Esophagus muscularis mucosa (tissue), 4 donors: Measurements from ENCODE around the gene PRKCE. TPM values are rescaled to one million over a fixed set of nuclear protein-coding genes. Genes with fewer than 3 reads are reported as not detected.
A peak's percentile ranks its signal among the peaks of the same experiment; 100 is the strongest.

Experiments
- DNase-seq: peaks from one replicate; pipeline ENCODE4 v3.0.0-alpha.2; 2017; ENCODE audit errors: extremely low spot score
- H3K27ac ChIP-seq, 4 donors: fragments of 200-600 bp; sonication (generic); replicated peaks in 1 of 4; 1 replicate in 3 of 4; 2 replicates in 1 of 4; pipeline ENCODE4 v1.5.1; 2016 to 2019; ENCODE audit warnings: mild to moderate bottlenecking in 1 of 4
- H3K27me3 ChIP-seq, 4 donors: fragments of 200-600 bp; sonication (generic); one replicate each; pipeline versions ENCODE4 v1.5.1 to v1.6.0; 2016 to 2019
- H3K36me3 ChIP-seq, 4 donors: fragments of 200-600 bp; sonication (generic); one replicate each; pipeline ENCODE4 v1.5.1; 2016 to 2019
- H3K4me1 ChIP-seq, 4 donors: fragments of 200-600 bp; sonication (generic); one replicate each; pipeline ENCODE4 v1.5.1; 2016 to 2019
- H3K4me3 ChIP-seq, 4 donors: fragments of 200-600 bp; sonication (generic); 1 replicate in 2 of 4; 2 replicates in 2 of 4; pipeline ENCODE4 v1.5.1; 2016 to 2019; ENCODE audit warnings: mild to moderate bottlenecking in 4 of 4, moderate library complexity in 1 of 4
- H3K9me3 ChIP-seq, 4 donors: fragments of 200-600 bp; sonication (generic); 1 replicate in 3 of 4; 2 replicates in 1 of 4; pipeline ENCODE4 v1.5.1; 2016 to 2019
- CTCF ChIP-seq, 3 experiments: fragments of 200-600 bp in 2 of 3; fragments of 450-650 bp in 1 of 3; sonication (generic) in 2 of 3; IDR thresholded peaks; one replicate each; pipeline ENCODE4 v1.5.1; 2017 to 2019; ENCODE audit warnings: antibody characterized with exemption in 3 of 3, mild to moderate bottlenecking in 2 of 3, moderate library complexity in 1 of 3
- EP300 ChIP-seq: sonication (generic); formaldehyde crosslinking; IDR thresholded peaks from one replicate; pipeline ENCODE4 v1.6.1; 2017; ENCODE audit warnings: antibody characterized with exemption
- POLR2A ChIP-seq: fragments of 450-650 bp; IDR thresholded peaks from one replicate; pipeline ENCODE4 v1.6.1; 2017; ENCODE audit warnings: antibody characterized with exemption, moderate library complexity, mild to moderate bottlenecking, low read depth
- POLR2AphosphoS5 ChIP-seq, 2 donors: sonication (generic); formaldehyde crosslinking; IDR thresholded peaks; one replicate each; pipeline ENCODE4 v1.6.1; 2017; ENCODE audit warnings: antibody characterized with exemption in 2 of 2
- WGBS: methylation state at CpG from one replicate; pipeline ENCODE4 v1.1.5; 2018; 5-methylcytosine and 5-hydroxymethylcytosine counted together
- intact Hi-C: fragments of 100-400 bp; cut with DNase I; formaldehyde crosslinking; loops from one replicate; pipeline ENCODE4 v1.15.1; 2023
- total RNA-seq, 4 donors: library from RNA; depleted of rRNA; stranded (reverse); fragments of >200 nt; gene quantifications; one replicate each; pipeline versions ENCODE4 v1.1.0 to v1.2.1, GENCODE V29; 2016

PRKCE gene
- total RNA-seq, 4 donors from 2014 or later: 11.6 to 21.1 (median 13.0) TPM

DNA sequence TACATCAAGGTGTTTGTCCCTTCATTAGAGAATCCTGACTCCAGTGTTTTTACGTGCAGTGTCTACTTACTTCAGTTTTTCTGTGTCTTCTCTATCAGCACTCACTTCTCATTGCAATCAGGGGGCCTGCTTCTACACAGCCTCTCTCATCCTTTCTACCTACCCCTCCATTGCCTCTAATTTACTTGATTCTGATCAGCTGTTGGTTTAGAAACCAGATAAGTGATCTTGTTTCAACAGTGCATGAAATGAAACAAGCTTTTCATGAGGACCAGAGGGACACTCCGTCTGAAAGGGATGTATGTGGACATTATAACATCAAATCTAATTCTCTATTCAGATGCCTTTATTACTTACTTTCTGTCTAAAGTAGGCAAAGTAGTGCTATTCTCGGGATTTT, 136.9 kb downstream of the PRKCE start:
- intact Hi-C loops: no loop called here
- no peaks in the 10 kb centered on the region for H3K9me3 ChIP-seq
- H3K36me3 ChIP-seq: no peaks in the 10 kb centered on the region
- H3K27me3 ChIP-seq: no peaks in the 10 kb centered on the region
- TF ChIP-seq CTCF (IDR thresholded peaks at IDR 0.05) (no peak), POLR2A (no peak), EP300 (no peak), POLR2AphosphoS5 (IDR thresholded peaks at IDR 0.05) (no peak)
- no peak overlapping the region for H3K27ac ChIP-seq
- no peak for DNase-seq
- H3K4me3 ChIP-seq: no peak overlapping the region
- 95% methylated on average over 3 of the region's 3 CpGs for WGBS
- peaks cover 14 to 22% (median 18%) of the 10 kb centered on the region in 4 donors for H3K4me1 ChIP-seq

GRCh38 chr2:45789317-45789716, 137.8 kb downstream of the PRKCE start:
- Histone ChIP-seq H3K9me3 (no peaks in the 10 kb centered on the region), H3K4me1 (peaks cover 16 to 31% (median 22%) of the 10 kb centered on the region in 4 donors), H3K36me3 (no peaks in the 10 kb centered on the region), H3K27me3 (no peaks in the 10 kb centered on the region), H3K4me3 (no peak overlapping the region), H3K27ac (no peak overlapping the region)
- TF ChIP-seq CTCF (IDR thresholded peaks at IDR 0.05) (no peak), POLR2AphosphoS5 (IDR thresholded peaks at IDR 0.05) (no peak), POLR2A (no peak), EP300 (no peak)
- intact Hi-C loops: no loop called here
- no peak for DNase-seq

- 70% methylated on average over 10 of the region's 10 CpGs for WGBS
- no peaks in the 10 kb centered on the region for H3K9me3 ChIP-seq
- intact Hi-C loops: no loop called here
- no peak for DNase-seq
- no peak overlapping the region for H3K27ac ChIP-seq
- H3K4me1 ChIP-seq: peaks cover 23 to 34% (median 26%) of the 10 kb centered on the region in 4 donors
- TF ChIP-seq EP300 (no peak), CTCF (IDR thresholded peaks at IDR 0.05) (no peak), POLR2A (no peak), POLR2AphosphoS5 (IDR thresholded peaks at IDR 0.05) (no peak)
- no peaks in the 10 kb centered on the region for H3K27me3 ChIP-seq
- H3K4me3 ChIP-seq: no peak overlapping the region
- H3K36me3 ChIP-seq: no peaks in the 10 kb centered on the region
Measured at GRCh38 chr2:45789961-45790723, 138.7 kb downstream of the PRKCE start.

- intact Hi-C loops: no loop called here
- peak overlapping the region in 2 of 4 donors; percentile 2 to 32 for H3K27ac ChIP-seq
Measured at GRCh38 chr2:45793305-45793962, 142.0 kb downstream of the PRKCE start.

More at GRCh38 chr2:45793305-45793962, 142.0 kb downstream of the PRKCE start:
- H3K36me3 ChIP-seq: no peaks in the 10 kb centered on the region
- no peak for DNase-seq
- WGBS: 58% methylated on average over 7 of the region's 7 CpGs
- TF ChIP-seq POLR2AphosphoS5 (IDR thresholded peaks at IDR 0.05) (no peak), POLR2A (no peak), EP300 (no peak), CTCF (IDR thresholded peaks at IDR 0.05) (no peak)
- H3K4me3 ChIP-seq: no peak overlapping the region
- no peaks in the 10 kb centered on the region for H3K27me3 ChIP-seq
- H3K4me1 ChIP-seq: peaks cover 23 to 34% (median 26%) of the 10 kb centered on the region in 4 donors
- no peaks in the 10 kb centered on the region for H3K9me3 ChIP-seq
